HL-60 (cell line): Measurements from ENCODE around the gene SYT15B.
"Not testable (repeated sequence)": the region's sequence is repeated elsewhere in the genome, so short reads cannot be mapped to it uniquely, and the experiment has no call there.

Source experiments
- CTCF ChIP-seq: IDR thresholded peaks from one replicate; pipeline ENCODE4 v1.5.1; 2011; ENCODE audit warnings: low read length, control low read depth, inconsistent platforms; ENCODE audit not compliant: insufficient read depth
- REST ChIP-seq: IDR thresholded peaks from 2 replicates; pipeline ENCODE4 v1.6.1; 2012; ENCODE audit warnings: low read depth; ENCODE audit not compliant: insufficient replicate concordance

- not testable (repeated sequence) for TF ChIP-seq CTCF, REST
These were observed 1.8 kb upstream of the SYT15B start for GRCh38 chr10:47765232-47765631.
